Measurements from ENCODE around the gene MINDY4.

The MINDY4 gene

GRCh38 chr7:30855936-30856335, 84.7 kb downstream of the MINDY4 start:
- TF ChIP-seq TCF12 (IDR thresholded peaks at IDR 0.05; ENCODE audit: low read depth) (no peak), RAD21 (IDR thresholded peaks at IDR 0.05; ENCODE audit: low read depth) (no peak), CEBPB (IDR thresholded peaks at IDR 0.05) (no peak), USF1 (IDR thresholded peaks at IDR 0.05) (no peak), EGR1 (IDR thresholded peaks at IDR 0.05) (no peak), ZBTB7A (IDR thresholded peaks at IDR 0.05; ENCODE audit: low read depth) (no peak)
- TF ChIP-seq, protein P1, sequence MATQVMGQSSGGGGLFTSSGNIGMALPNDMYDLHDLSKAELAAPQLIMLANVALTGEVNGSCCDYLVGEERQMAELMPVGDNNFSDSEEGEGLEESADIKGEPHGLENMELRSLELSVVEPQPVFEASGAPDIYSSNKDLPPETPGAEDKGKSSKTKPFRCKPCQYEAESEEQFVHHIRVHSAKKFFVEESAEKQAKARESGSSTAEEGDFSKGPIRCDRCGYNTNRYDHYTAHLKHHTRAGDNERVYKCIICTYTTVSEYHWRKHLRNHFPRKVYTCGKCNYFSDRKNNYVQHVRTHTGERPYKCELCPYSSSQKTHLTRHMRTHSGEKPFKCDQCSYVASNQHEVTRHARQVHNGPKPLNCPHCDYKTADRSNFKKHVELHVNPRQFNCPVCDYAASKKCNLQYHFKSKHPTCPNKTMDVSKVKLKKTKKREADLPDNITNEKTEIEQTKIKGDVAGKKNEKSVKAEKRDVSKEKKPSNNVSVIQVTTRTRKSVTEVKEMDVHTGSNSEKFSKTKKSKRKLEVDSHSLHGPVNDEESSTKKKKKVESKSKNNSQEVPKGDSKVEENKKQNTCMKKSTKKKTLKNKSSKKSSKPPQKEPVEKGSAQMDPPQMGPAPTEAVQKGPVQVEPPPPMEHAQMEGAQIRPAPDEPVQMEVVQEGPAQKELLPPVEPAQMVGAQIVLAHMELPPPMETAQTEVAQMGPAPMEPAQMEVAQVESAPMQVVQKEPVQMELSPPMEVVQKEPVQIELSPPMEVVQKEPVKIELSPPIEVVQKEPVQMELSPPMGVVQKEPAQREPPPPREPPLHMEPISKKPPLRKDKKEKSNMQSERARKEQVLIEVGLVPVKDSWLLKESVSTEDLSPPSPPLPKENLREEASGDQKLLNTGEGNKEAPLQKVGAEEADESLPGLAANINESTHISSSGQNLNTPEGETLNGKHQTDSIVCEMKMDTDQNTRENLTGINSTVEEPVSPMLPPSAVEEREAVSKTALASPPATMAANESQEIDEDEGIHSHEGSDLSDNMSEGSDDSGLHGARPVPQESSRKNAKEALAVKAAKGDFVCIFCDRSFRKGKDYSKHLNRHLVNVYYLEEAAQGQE (IDR thresholded peaks at IDR 0.05; ENCODE audit: low read depth), result no peak

DNA sequence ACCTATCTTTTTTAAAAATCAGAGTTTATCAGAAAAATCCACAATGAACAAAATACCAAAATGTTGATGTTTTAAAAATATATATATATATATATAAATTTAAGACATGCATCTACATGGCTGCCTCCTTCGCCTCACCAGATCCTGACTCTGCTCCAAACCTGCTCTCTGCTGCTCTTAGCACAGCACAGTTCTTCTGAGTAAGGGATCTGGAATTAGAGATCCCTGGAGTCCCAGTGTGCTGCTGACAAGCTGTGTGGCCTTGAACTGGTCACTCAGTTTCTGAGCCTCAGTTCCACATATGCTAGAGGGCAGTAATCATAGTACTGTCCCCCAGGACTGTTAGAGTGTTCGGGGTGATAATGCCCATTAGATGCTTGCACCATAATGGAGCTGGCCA, 87.4 kb downstream of the MINDY4 start:
- TF ChIP-seq EP300 (IDR thresholded peaks at IDR 0.05; ENCODE audit: borderline replicate concordance) (no peak), FOXM1 (IDR thresholded peaks at IDR 0.05; ENCODE audit: borderline replicate concordance, low read depth) (no peak), ZBTB7A (IDR thresholded peaks at IDR 0.05; ENCODE audit: low read depth) (no peak), CEBPB (IDR thresholded peaks at IDR 0.05) (no peak), CREB1 (IDR thresholded peaks at IDR 0.05; ENCODE audit: low read depth) (no peak)
- TF ChIP-seq, protein P2, sequence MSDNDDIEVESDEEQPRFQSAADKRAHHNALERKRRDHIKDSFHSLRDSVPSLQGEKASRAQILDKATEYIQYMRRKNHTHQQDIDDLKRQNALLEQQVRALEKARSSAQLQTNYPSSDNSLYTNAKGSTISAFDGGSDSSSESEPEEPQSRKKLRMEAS (IDR thresholded peaks at IDR 0.05), result no peak

- TF ChIP-seq YY1 (IDR thresholded peaks at IDR 0.05; ENCODE audit: low read depth) (no peak), EP300 (IDR thresholded peaks at IDR 0.05; ENCODE audit: borderline replicate concordance) (no peak), ZBTB7A (IDR thresholded peaks at IDR 0.05; ENCODE audit: low read depth) (no peak), EGR1 (IDR thresholded peaks at IDR 0.05) (no peak), USF1 (IDR thresholded peaks at IDR 0.05) (no peak), CEBPB (IDR thresholded peaks at IDR 0.05) (no peak)
- TF ChIP-seq, protein P1 (IDR thresholded peaks at IDR 0.05; ENCODE audit: low read depth), result no peak
Measured at GRCh38 chr7:30859202-30859939, 88.2 kb downstream of the MINDY4 start.

GRCh38 chr7:30859940-30860496, 88.8 kb downstream of the MINDY4 start:
- TF ChIP-seq ZBTB7A (IDR thresholded peaks at IDR 0.05; ENCODE audit: low read depth), result no peak
- no peak for TF ChIP-seq NFIC (IDR thresholded peaks at IDR 0.05)
- TF ChIP-seq FOXM1 (IDR thresholded peaks at IDR 0.05; ENCODE audit: borderline replicate concordance, low read depth), result no peak
- no peak for TF ChIP-seq TAF1 (IDR thresholded peaks at IDR 0.05; ENCODE audit: low read depth)
- TF ChIP-seq TEAD4 (IDR thresholded peaks at IDR 0.05), result no peak
- no peak for TF ChIP-seq CEBPB (IDR thresholded peaks at IDR 0.05)
- TF ChIP-seq RAD21 (IDR thresholded peaks at IDR 0.05; ENCODE audit: low read depth), result no peak
- TF ChIP-seq, protein P1 (IDR thresholded peaks at IDR 0.05; ENCODE audit: low read depth), result no peak
- TF ChIP-seq, protein P2 (IDR thresholded peaks at IDR 0.05), result no peak
- TF ChIP-seq CREB1 (IDR thresholded peaks at IDR 0.05; ENCODE audit: low read depth), result no peak
- TF ChIP-seq USF1 (IDR thresholded peaks at IDR 0.05), result no peak
- no peak for TF ChIP-seq EGR1 (IDR thresholded peaks at IDR 0.05)
- TF ChIP-seq EP300 (IDR thresholded peaks at IDR 0.05; ENCODE audit: borderline replicate concordance), result no peak
- TF ChIP-seq YY1 (IDR thresholded peaks at IDR 0.05; ENCODE audit: low read depth), result no peak
- TF ChIP-seq TCF12 (IDR thresholded peaks at IDR 0.05; ENCODE audit: low read depth), result no peak
